Thymus (tissue), 11 donors: Measurements from ENCODE around the gene OAT. TPM values are rescaled to one million over a fixed set of nuclear protein-coding genes. Genes with fewer than 3 reads are reported as not detected.

Experiments used
- DNase-seq, 9 donors: peaks; one replicate each; pipeline ENCODE4 v3.0.0-alpha.2; 2013; ENCODE audit warnings: low spot score in 9 of 9, low read depth in 6 of 9, missing footprints in 1 of 9
- H3K27ac ChIP-seq, 2 donors: one replicate each; pipeline ENCODE4 v1.5.1; 2013; ENCODE audit warnings: control low read depth in 1 of 2, low read depth in 1 of 2, low read length in 1 of 2, mild to moderate bottlenecking in 1 of 2, moderate library complexity in 1 of 2
- H3K27me3 ChIP-seq, 2 donors: one replicate each; pipeline ENCODE4 v1.5.1; 2013; ENCODE audit warnings: low read length in 1 of 2; ENCODE audit not compliant: control insufficient read depth in 2 of 2, insufficient read depth in 1 of 2
- H3K36me3 ChIP-seq, 2 donors: one replicate each; pipeline ENCODE4 v1.5.1; 2013; ENCODE audit warnings: low read length in 1 of 2, mild to moderate bottlenecking in 1 of 2, moderate library complexity in 1 of 2; ENCODE audit not compliant: control insufficient read depth in 2 of 2, insufficient read depth in 2 of 2
- H3K4me1 ChIP-seq, 2 donors: one replicate each; pipeline ENCODE4 v1.5.1; 2013; ENCODE audit warnings: low read length in 2 of 2; ENCODE audit not compliant: control insufficient read depth in 2 of 2, insufficient read depth in 2 of 2
- H3K4me3 ChIP-seq, 2 donors: one replicate each; pipeline ENCODE4 v1.5.1; 2013; ENCODE audit warnings: low read length in 2 of 2, control low read depth in 1 of 2, mild to moderate bottlenecking in 1 of 2
- H3K9me3 ChIP-seq, 2 donors: one replicate each; pipeline ENCODE4 v1.5.1; 2013; ENCODE audit warnings: low read length in 1 of 2, mild to moderate bottlenecking in 1 of 2; ENCODE audit not compliant: control insufficient read depth in 2 of 2, insufficient read depth in 1 of 2
- WGBS: extraction: QIAGEN DNeasy Blood & Tissue Kit; methylation state at CpG from one replicate; pipeline ENCODE4 v1.1.7; 2013; 5-methylcytosine and 5-hydroxymethylcytosine counted together
- polyA plus RNA-seq: library from polyadenylated mRNA; stranded (reverse); fragments of 200-250 nt; gene quantifications from one replicate; pipeline ENCODE4 v1.2.3, GENCODE V29; 2013
- total RNA-seq: library from RNA; stranded (reverse); fragments of 120-200 nt; gene quantifications from one replicate; pipeline ENCODE4 v1.2.4, GENCODE V29; 2013
- donor health status: healthy.

The OAT gene
- total and polyA plus RNA-seq, 2 donors: 41.4 to 50.9 TPM

- peaks cover 0 to 10% of the 10 kb centered on the region in 2 donors for H3K4me1 ChIP-seq
- no peaks in the 10 kb centered on the region for H3K9me3 ChIP-seq
- peaks cover 4 to 42% of the 10 kb centered on the region in 2 donors for H3K27me3 ChIP-seq
- H3K27ac ChIP-seq: no peak overlapping the region
- 93% methylated on average over 21 of the region's 21 CpGs for WGBS
- no peak overlapping the region for H3K4me3 ChIP-seq
- no peak for DNase-seq
- H3K36me3 ChIP-seq: no peaks in the 10 kb centered on the region
These were observed 32.3 kb downstream of the OAT start for GRCh38 chr10:124386186-124387077.

GRCh38 chr10:124385627-124386185 lies 33.0 kb downstream of the OAT start:
- no peaks in the 10 kb centered on the region for H3K9me3 ChIP-seq
- no peak overlapping the region for H3K27ac ChIP-seq
- peaks cover 11 to 49% of the 10 kb centered on the region in 2 donors for H3K27me3 ChIP-seq
- no peak for DNase-seq
- peaks cover 0 to 10% of the 10 kb centered on the region in 2 donors for H3K4me1 ChIP-seq
- WGBS: 92% methylated on average over 12 of the region's 12 CpGs
- H3K36me3 ChIP-seq: no peaks in the 10 kb centered on the region
- H3K4me3 ChIP-seq: no peak overlapping the region

GRCh38 chr10:124384591-124385190 lies 34.0 kb downstream of the OAT start:
- Histone ChIP-seq H3K9me3 (no peaks in the 10 kb centered on the region), H3K27ac (no peak overlapping the region), H3K4me3 (no peak overlapping the region), H3K36me3 (no peaks in the 10 kb centered on the region), H3K27me3 (peaks cover 14 to 52% of the 10 kb centered on the region in 2 donors), H3K4me1 (peaks cover 0 to 10% of the 10 kb centered on the region in 2 donors)
- WGBS: 97% methylated on average over 7 of the region's 7 CpGs
- DNase-seq: no peak

GRCh38 chr10:124384172-124384571 lies 34.6 kb downstream of the OAT start:
- Histone ChIP-seq H3K4me1 (peaks cover 0 to 5% of the 10 kb centered on the region in 2 donors), H3K27ac (no peak overlapping the region), H3K9me3 (no peaks in the 10 kb centered on the region), H3K27me3 (peaks cover 14 to 52% of the 10 kb centered on the region in 2 donors), H3K4me3 (no peak overlapping the region), H3K36me3 (no peaks in the 10 kb centered on the region)
- WGBS: 93% methylated on average over 4 of the region's 4 CpGs
- no peak for DNase-seq

GRCh38 chr10:124383496-124383895 lies 35.2 kb downstream of the OAT start:
- no peaks in the 10 kb centered on the region for H3K36me3 ChIP-seq
- H3K27me3 ChIP-seq: peaks cover 14 to 53% of the 10 kb centered on the region in 2 donors
- no peak overlapping the region for H3K27ac ChIP-seq
- DNase-seq: no peak
- no peaks in the 10 kb centered on the region for H3K4me1 ChIP-seq
- H3K4me3 ChIP-seq: no peak overlapping the region
- WGBS: 92% methylated on average over 6 of the region's 6 CpGs
- no peaks in the 10 kb centered on the region for H3K9me3 ChIP-seq

- no peak for DNase-seq
- WGBS: 33% methylated on average over 19 of the region's 19 CpGs
- no peaks in the 10 kb centered on the region for H3K9me3 ChIP-seq
These were observed 37.6 kb downstream of the OAT start for GRCh38 chr10:124381011-124381611.

GRCh38 chr10:124380256-124380995 lies 38.3 kb downstream of the OAT start:
- no peak for DNase-seq
- H3K27ac ChIP-seq: no peak overlapping the region
- peaks cover 14 to 49% of the 10 kb centered on the region in 2 donors for H3K27me3 ChIP-seq
- 80% methylated on average over 9 of the region's 9 CpGs for WGBS
- H3K9me3 ChIP-seq: no peaks in the 10 kb centered on the region
- H3K4me1 ChIP-seq: no peaks in the 10 kb centered on the region
- H3K36me3 ChIP-seq: no peaks in the 10 kb centered on the region
- H3K4me3 ChIP-seq: no peak overlapping the region

More at GRCh38 chr10:124381011-124381611, 37.6 kb downstream of the OAT start:
- H3K27me3 ChIP-seq: peaks cover 14 to 49% of the 10 kb centered on the region in 2 donors
- H3K4me3 ChIP-seq: no peak overlapping the region
- H3K4me1 ChIP-seq: no peaks in the 10 kb centered on the region
- H3K27ac ChIP-seq: no peak overlapping the region
- H3K36me3 ChIP-seq: no peaks in the 10 kb centered on the region

GRCh38 chr10:124379609-124380193 lies 39.0 kb downstream of the OAT start:
- H3K4me3 ChIP-seq: no peak overlapping the region
- no peaks in the 10 kb centered on the region for H3K9me3 ChIP-seq
- H3K4me1 ChIP-seq: no peaks in the 10 kb centered on the region
- H3K27ac ChIP-seq: no peak overlapping the region
- H3K36me3 ChIP-seq: no peaks in the 10 kb centered on the region
- no peak for DNase-seq
- 90% methylated on average over 10 of the region's 10 CpGs for WGBS
- H3K27me3 ChIP-seq: peaks cover 14 to 46% of the 10 kb centered on the region in 2 donors
